Measurements from ENCODE around the gene BIRC6. TPM values are rescaled to one million over a fixed set of nuclear protein-coding genes. Genes with fewer than 3 reads are reported as not detected.
"Not testable (repeated sequence)": the region's sequence is repeated elsewhere in the genome, so short reads cannot be mapped to it uniquely, and the experiment has no call there.

The BIRC6 gene
- total RNA-seq, result 10 to 100 TPM; 42.7 to 58.3 (median 47.8) TPM
- polyA plus RNA-seq, result 10 to 100 TPM; 12.4 to 18.6 TPM

- Histone ChIP-seq H3K36me3 (no peaks in the 10 kb centered on the region), H3K27me3 (no peaks in the 10 kb centered on the region), H3K27ac (peak within 1 kb of the TSS; percentile 90 to 95 (median 94)), H3K4me3 (peak within 1 kb of the TSS; percentile 96 to 99 (median 98)), H3K4me1 (peaks cover 9 to 27% (median 17%) of the 10 kb centered on the region in 3 donors), H3K9me3 (no peaks in the 10 kb centered on the region)
- FAIRE-seq (no peak), ATAC-seq (peak; percentile 93 to 97 (median 94)), DNase-seq (peak; percentile 98 to 99 (median 98))
- WGBS, 2 donors, result 0% methylated on average over 48 to 76 of the region's 76 CpGs
- intact Hi-C loops (cut with DNase I), result no loop called here
- TF ChIP-seq CTCF (IDR thresholded peaks at IDR 0.05), result no peak
Observed at GRCh38 chr2:32356681-32357317, at the start of gene BIRC6. TSS of gene BIRC6 (plus strand) at chr2:32357023. CDS start at chr2:32357162, 139 bp downstream.

GRCh38 chr2:32310577-32310976 lies 46.2 kb upstream of the BIRC6 start:
- 84 to 90% methylated on average over 7 of the region's 7 CpGs for WGBS, 2 donors
- Histone ChIP-seq H3K36me3 (no peaks in the 10 kb centered on the region), H3K4me3 (no peak overlapping the region), H3K4me1 (peaks cover 0 to 22% (median 10%) of the 10 kb centered on the region in 3 donors), H3K9me3 (no peaks in the 10 kb centered on the region), H3K27me3 (no peaks in the 10 kb centered on the region), H3K27ac (no peak overlapping the region)
- FAIRE-seq (no peak), ATAC-seq (no peak), DNase-seq (no peak)
- no peak for TF ChIP-seq CTCF (IDR thresholded peaks at IDR 0.05)
- intact Hi-C loops (cut with DNase I), result no loop called here

- 33 to 42% methylated on average over 1 of the region's 1 CpG for WGBS, 2 donors
- DNase-seq (no peak), FAIRE-seq (no peak), ATAC-seq (no peak)
- Histone ChIP-seq H3K4me3 (no peak overlapping the region), H3K27me3 (no peaks in the 10 kb centered on the region), H3K9me3 (no peaks in the 10 kb centered on the region), H3K4me1 (peaks cover 0 to 11% (median 10%) of the 10 kb centered on the region in 3 donors), H3K36me3 (no peaks in the 10 kb centered on the region), H3K27ac (no peak overlapping the region)
- TF ChIP-seq CTCF (IDR thresholded peaks at IDR 0.05), result no peak
- intact Hi-C loops (cut with DNase I), result no loop called here
Observed at GRCh38 chr2:32314886-32315285, 41.9 kb upstream of the BIRC6 start.

- intact Hi-C loops (cut with DNase I); H3K36me3 ChIP-seq; H3K4me1 ChIP-seq; FAIRE-seq; DNase-seq; H3K27me3 ChIP-seq; ATAC-seq; H3K9me3 ChIP-seq: not testable (repeated sequence)
- 29 to 38% methylated on average over 1 of the region's 1 CpG for WGBS, 2 donors
- Histone ChIP-seq H3K27ac (peak overlapping the region; percentile 23 to 83 (median 59)), H3K4me3 (peak overlapping the region in 1 of 4 donors; percentile 20)
Observed at GRCh38 chr2:32328679-32329078, 28.1 kb upstream of the BIRC6 start.

- FAIRE-seq; H3K9me3 ChIP-seq; H3K4me1 ChIP-seq; intact Hi-C loops (cut with DNase I); H3K36me3 ChIP-seq; H3K27me3 ChIP-seq: not testable (repeated sequence)
- DNase-seq (peak in 1 of 6 donors; percentile 26), ATAC-seq (peak; percentile 84 to 92 (median 90))
- 36 to 38% methylated on average over 14 of the region's 14 CpGs for WGBS, 2 donors
- Histone ChIP-seq H3K27ac (peak overlapping the region; percentile 23 to 83 (median 69)), H3K4me3 (peak overlapping the region in 2 of 4 donors; percentile 20 to 22)
Observed at GRCh38 chr2:32329180-32329980, 27.4 kb upstream of the BIRC6 start.
